Measurements from ENCODE around the gene OR6J1. TPM values are rescaled to one million over a fixed set of nuclear protein-coding genes. Genes with fewer than 3 reads are reported as not detected.

OR6J1 gene
- total RNA-seq, result not detected in 2 replicates

GRCh38 chr14:22644305-22644635 lies at the start of gene OR6J1:
Gene OR6J1 (minus strand): TSS chr14:22644352. CDS start chr14:22634811, 9,541 bp downstream.

GRCh38 chr14:22598099-22598895 lies 45.9 kb downstream of the OR6J1 start, which contains the start of gene ABHD4:
Gene ABHD4 (plus strand): TSS chr14:22598300. CDS start chr14:22598307, 7 bp downstream.

GRCh38 chr14:22589096-22589839 lies 54.9 kb downstream of the OR6J1 start, which contains the start of gene DAD1:
Gene DAD1 (minus strand): TSS chr14:22589224. CDS start chr14:22589157, 67 bp downstream.

Other genes with a start within 250 kb of the OR6J1 start
- 305 and 347 TPM in 2 replicates for gene DAD1, start 55.1 kb downstream of the OR6J1 start, total RNA-seq
- 30.6 and 36.6 TPM in 2 replicates for gene ABHD4, start 46.1 kb downstream of the OR6J1 start, total RNA-seq
- gene OXA1L, start 122.3 kb upstream of the OR6J1 start, total RNA-seq, result 60.4 and 72.4 TPM in 2 replicates
- 4.9 and 6.1 TPM in 2 replicates for gene SLC7A7, start 171.1 kb upstream of the OR6J1 start, total RNA-seq
- gene MRPL52, start 185.5 kb upstream of the OR6J1 start, total RNA-seq, result 24.6 and 26.2 TPM in 2 replicates
- gene MMP14, start 192.2 kb upstream of the OR6J1 start, total RNA-seq, result 336 and 393 TPM in 2 replicates
- 97.4 and 113 TPM in 2 replicates for gene LRP10, start 227.4 kb upstream of the OR6J1 start, total RNA-seq
- gene REM2, start 238.9 kb upstream of the OR6J1 start, total RNA-seq, result under 0.01 TPM in 1 of 2 replicates, not detected in the other